HG03196 (cell line): Measurements from ENCODE around the gene BMPR2.
"Not testable (repeated sequence)": the region's sequence is repeated elsewhere in the genome, so short reads cannot be mapped to it uniquely, and the experiment has no call there.

Experiments used
- ATAC-seq: cut with Tn5 transposase; IDR thresholded peaks from one replicate; pipeline ENCODE4 v1.9.1; 2021; ENCODE audit not compliant: unreplicated experiment

Gene BMPR2

GRCh38 chr2:202514732-202515131, 138.6 kb downstream of the BMPR2 start:
- no peak for ATAC-seq

DNA sequence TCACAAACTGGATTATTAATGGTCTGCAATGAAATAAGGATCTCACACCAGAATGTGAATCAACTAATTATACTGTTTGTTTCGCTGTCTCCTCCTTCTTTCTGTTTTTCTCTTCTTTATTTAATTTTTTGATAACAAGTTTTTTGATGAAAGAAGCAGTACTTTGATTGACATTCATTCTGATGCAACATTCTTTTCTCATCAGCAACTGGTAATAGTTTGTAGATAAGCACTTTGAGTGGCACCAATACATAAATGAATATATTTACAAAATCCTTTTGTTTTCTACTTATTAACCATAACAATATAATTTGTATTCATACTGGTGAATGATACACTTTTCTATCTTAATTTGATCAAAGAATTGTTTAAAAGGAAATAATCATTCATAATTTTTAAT, 143.3 kb downstream of the BMPR2 start:
- ATAC-seq = no peak

DNA sequence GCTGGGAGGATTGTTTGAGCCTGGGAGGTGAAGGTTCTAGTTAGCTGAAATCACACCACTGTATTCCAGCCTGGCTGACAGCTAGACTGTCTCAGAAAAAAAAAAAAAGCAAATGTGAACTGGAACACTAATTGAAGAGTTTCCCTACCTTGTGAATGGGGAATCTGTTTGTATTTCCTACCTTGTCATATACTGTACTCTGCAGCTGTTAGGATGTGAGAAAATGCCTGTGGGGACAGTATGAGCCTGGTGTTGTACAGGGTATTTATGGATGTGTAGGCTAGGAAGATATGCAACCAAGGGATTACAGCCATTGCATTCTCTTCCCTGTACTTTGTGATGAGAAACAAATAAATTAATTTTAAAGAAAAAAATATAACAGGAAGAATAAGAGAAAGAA, 145.3 kb downstream of the BMPR2 start:
- ATAC-seq = no peak

DNA sequence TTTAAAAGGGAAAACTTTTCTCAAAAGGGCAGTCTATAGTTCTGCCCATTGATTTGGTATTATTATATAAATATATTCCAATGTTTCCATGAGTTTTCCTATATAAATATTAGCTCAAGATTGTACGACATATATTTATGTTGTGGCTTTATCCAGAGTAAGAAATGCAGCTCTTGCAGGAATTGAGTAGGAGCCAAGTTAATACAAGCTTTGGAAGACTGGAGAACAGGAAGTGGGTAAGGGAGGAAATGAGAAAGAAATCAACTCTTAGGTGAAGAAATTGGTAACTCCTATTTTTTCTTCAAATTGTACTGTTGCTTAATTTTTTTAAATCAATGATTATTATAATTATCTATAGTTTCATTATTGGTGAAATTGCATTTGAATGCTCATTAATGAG, 153.3 kb downstream of the BMPR2 start:
- ATAC-seq = no peak

DNA sequence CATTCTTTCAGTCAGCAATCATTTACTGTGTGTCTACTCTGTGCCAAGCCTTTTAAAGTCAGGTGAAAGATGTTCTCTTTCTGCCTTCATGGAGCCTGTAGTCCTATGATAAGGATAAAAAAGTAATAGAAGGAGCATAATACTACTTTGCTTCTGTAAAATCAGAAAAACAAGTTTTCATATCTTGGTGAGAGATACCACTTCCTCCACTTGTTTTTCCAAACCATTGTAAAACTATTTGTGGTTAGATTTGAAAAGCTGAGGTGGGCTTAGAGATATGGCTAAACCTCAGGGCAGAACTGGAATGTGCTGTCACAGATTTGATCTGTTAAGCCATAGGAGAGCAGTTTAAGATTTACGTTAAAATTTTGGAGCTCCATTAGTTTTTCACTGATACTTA, 153.9 kb downstream of the BMPR2 start:
- no peak for ATAC-seq

GRCh38 chr2:202535290-202535689, 159.2 kb downstream of the BMPR2 start:
- ATAC-seq = not testable (repeated sequence)

- no peak for ATAC-seq
These were observed 165.0 kb downstream of the BMPR2 start for GRCh38 chr2:202541137-202541536.

GRCh38 chr2:202542142-202542541, 166.0 kb downstream of the BMPR2 start:
- no peak for ATAC-seq

GRCh38 chr2:202545523-202545922, 169.4 kb downstream of the BMPR2 start:
- ATAC-seq = no peak

DNA sequence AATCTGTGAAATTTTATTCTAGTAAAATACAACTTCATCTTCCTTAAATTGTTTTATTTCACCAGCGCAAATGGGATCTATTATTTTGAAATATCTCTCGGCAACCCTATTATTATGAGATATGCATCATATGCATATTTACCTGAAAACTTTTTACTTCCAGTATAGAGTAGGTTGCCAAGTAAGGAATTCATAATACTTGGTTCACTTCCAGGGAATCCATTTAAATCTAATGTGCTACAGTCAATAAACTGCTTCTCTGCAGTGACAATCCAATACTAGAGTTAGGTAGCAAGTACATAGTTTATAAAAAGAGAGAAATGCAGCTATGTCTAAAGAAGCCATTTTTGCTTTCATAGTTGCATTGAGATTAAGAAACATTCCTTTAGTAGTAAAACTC, 169.8 kb downstream of the BMPR2 start:
- ATAC-seq = no peak

GRCh38 chr2:202546499-202547141, 170.5 kb downstream of the BMPR2 start:
- not testable (repeated sequence) for ATAC-seq

DNA sequence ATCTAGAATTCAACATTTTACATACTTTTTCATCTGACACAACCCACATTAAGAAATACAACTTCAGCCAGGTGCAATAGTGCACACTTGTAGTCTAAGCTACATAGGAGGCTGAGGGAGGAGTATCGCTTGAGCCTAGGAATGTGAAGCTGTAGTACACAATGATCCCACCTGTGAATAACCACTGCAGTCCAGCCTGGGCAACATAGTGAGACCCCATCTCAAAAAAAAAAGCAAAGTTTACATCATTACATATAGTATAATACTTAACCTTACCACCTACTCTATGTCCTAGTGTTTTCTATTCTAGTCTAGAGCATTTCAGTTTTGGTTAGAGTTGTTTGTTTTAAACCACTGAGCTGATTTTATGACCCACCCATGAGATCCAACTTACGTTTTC, 172.1 kb downstream of the BMPR2 start:
- ATAC-seq = no peak

DNA sequence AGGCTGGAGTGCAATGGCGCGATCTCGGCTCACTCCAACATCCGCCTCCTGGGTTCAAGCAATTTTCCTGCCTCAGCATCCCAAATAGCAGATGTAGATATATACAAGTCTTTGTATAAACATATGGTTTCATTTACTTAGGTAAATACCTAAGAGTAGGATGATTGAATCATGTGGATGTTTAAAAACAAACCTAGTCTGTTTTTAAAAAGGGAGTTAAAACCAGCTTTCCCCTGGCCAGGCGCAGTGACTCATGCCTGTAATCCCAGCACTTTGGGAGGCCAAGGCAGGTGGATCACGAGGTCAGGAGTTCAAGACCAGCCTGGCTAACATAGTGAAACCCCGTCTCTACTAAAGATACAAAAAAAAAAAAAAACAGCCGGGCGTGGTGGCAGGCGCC, 174.9 kb downstream of the BMPR2 start:
- not testable (repeated sequence) for ATAC-seq

DNA sequence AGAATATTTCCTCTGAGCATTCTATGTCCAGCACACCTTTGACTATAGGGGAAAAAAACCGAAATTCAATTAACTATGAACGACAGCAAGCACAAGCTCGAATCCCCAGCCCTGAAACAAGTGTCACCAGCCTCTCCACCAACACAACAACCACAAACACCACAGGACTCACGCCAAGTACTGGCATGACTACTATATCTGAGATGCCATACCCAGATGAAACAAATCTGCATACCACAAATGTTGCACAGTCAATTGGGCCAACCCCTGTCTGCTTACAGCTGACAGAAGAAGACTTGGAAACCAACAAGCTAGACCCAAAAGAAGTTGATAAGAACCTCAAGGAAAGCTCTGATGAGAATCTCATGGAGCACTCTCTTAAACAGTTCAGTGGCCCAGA, 179.2 kb downstream of the BMPR2 start:
- ATAC-seq = no peak

- no peak for ATAC-seq
These were observed 184.1 kb downstream of the BMPR2 start for GRCh38 chr2:202560200-202560599.

GRCh38 chr2:202564226-202564625, 188.1 kb downstream of the BMPR2 start:
- no peak for ATAC-seq

DNA sequence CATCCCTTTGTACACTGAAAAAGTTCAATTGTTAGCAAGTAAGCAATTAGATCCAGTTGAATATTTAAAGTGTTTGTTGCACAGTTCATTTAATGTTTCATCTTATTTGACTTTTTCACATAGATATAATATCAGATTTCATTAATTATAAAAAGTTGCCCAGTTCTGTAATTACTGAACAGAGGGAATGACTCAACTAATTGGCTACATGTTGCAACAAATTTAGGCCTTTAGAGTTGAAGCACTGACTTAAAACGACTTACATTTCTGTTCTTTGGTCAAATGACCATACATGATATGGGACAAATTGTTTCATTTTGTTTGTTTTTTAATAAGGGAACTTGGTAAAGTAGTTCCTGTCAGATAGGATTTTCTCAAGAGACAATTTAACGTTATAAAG, 190.2 kb downstream of the BMPR2 start:
- ATAC-seq = no peak

DNA sequence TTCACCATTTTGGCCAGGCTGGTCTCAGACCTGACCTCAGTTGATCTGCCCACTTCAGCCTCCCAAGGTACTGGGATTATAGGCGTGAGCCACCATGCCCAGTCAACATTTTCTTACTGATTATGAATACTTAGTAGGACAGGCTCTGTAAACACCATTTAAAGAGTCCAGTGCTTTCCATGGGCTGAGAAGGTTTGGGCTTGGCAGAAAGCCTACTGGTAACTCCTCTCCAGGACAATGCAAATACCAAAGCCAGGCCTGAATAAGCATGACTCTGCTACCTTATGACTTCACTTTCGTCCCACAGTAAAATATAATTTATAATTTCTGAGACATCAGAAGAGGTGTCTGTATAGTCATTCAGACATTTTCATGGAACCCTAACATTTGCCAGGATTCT, 198.4 kb downstream of the BMPR2 start:
- ATAC-seq = no peak

DNA sequence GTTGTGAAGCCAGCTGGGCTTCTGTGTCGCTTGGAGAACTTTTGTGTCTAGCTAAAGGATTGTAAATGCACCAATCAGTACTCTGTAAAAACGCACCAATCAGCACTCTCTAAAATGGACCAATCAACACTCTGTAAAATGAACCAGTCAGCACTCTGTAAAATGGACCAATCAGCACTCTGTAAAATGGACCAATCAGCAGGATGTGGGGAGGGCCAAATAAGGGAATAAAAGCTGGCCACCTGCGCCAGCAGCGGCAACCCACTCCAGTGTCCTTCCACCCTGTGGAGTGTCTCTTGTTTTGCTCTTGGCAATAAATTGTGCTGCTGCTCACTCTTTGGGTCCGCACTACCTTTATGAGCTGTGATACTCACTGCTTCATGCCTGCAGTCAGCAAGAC, 199.1 kb downstream of the BMPR2 start:
- ATAC-seq = not testable (repeated sequence)

DNA sequence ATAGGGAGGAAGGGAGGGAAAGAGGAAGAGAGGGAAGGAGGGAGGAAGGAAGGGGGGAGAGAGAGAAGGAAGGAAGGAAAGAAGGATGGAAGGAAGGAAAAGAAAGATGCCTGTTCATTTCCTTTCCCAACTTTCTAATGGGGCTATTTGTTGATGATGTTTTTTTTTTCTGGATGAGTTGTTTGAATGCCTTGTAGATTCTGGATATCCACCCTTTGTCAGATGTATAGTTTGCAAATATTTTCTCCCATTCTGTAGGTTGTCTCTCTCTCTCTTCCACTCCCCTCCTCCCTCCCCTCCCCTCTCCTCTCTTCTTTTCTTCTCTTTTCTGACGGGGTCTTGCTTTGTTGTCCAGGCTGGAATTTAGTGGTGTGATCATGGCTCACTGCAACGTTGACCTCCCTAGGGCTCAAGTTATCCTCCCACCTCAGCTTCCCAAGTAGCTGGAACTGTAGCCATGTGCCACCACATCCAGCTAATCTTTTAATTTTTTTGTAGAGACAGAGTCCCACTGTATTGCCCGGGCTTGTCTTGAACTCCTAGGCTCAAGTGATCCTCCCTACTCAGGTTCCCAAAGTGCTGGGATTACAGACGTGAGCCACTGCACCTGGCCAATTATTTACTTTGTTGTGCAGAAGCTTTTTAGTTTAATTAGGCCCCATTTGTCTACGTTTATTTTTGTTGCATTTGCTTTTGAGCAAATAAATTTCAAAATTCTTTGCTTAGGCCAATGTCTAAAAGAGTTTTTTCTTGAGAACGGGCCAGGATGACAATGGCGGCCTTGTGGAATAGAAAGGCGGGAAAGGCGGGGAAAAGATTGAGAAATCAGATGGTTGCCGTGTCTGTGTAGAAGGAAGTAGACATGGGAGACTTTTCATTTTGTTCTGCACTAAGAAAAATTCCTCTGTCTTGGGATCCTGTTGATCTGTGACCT, 201.4 kb downstream of the BMPR2 start:
- no peak for ATAC-seq

- ATAC-seq = not testable (repeated sequence)
These were observed 206.7 kb downstream of the BMPR2 start for GRCh38 chr2:202582846-202583245.

DNA sequence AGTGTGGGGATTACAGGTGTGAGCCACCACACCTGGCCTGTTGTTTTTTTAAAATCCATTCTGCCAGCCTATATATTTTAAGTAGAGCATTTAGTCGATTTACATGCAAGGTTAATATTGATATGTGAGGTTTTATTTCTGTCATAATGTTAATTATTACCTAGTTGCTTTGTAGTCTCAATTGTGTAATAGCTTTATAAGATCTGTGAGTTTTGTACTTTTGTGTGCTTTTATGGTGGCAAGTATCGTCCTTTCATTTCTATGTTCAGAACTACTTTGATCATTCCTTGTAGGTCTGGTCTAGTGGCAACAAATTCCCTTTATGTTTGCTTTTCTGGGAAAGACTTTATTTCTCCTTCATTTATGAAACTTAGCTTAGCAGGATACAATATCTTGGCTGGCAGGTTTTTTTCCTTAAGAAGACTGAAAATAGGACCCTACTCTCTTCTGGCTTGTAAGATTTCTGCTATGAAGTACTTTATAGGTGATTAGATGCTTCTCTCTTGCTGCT, 207.6 kb downstream of the BMPR2 start:
- ATAC-seq = no peak
